Activated naive CD4-positive, alpha-beta T cell treated with anti-CD3 and anti-CD28 coated beads, Interleukin-2, amount 10 ng/mL, durations not matched to agents 7 days and 5 days (primary cell): ENCODE data around the gene SOX12.
A peak's percentile ranks its signal among the peaks of the same experiment; 100 is the strongest.

Experiments
- CTCF ChIA-PET: fragments of 350-600 bp; sonication (Branson Sonifier 250); formaldehyde crosslinking; loops from one replicate; lab custom pipeline; 2021; ENCODE audit warnings: antibody characterized with exemption; lab: Charles Lee
- DNase-seq: peaks from one replicate; pipeline ENCODE4 v3.0.0-alpha.2; 2020
- H3K27ac Mint-ChIP-seq: one replicate; pipeline ENCODE4 v1.8.0; 2021; ENCODE audit warnings: mild to moderate bottlenecking, moderate library complexity, mixed read lengths
- H3K27me3 Mint-ChIP-seq: one replicate; pipeline ENCODE4 v1.8.0; 2021; ENCODE audit warnings: mild to moderate bottlenecking, mixed read lengths
- H3K36me3 Mint-ChIP-seq: one replicate; pipeline ENCODE4 v1.8.0; 2021; ENCODE audit warnings: mixed read lengths
- H3K4me1 Mint-ChIP-seq: one replicate; pipeline ENCODE4 v1.8.0; 2021; ENCODE audit warnings: mixed read lengths
- H3K4me3 Mint-ChIP-seq: one replicate; pipeline ENCODE4 v1.8.0; 2021; ENCODE audit warnings: mild to moderate bottlenecking, moderate library complexity, mixed read lengths
- H3K9me3 Mint-ChIP-seq: one replicate; pipeline ENCODE4 v1.8.0; 2021; ENCODE audit warnings: mixed read lengths

Gene SOX12

GRCh38 chr20:311609-312008, 13.7 kb upstream of the SOX12 start:
- DNase-seq: no peak
- H3K27ac Mint-ChIP-seq: no peak overlapping the region
- peaks cover 19% of the 10 kb centered on the region for H3K4me1 Mint-ChIP-seq
- CTCF ChIA-PET: interaction anchor here (1.7 kb wide), 2 partner anchors 19 to 42 kb away, joined by 3 to 5 read pairs; no protein-coding TSS in a partner anchor
- no peak overlapping the region for H3K4me3 Mint-ChIP-seq
- peaks cover 15% of the 10 kb centered on the region for H3K27me3 Mint-ChIP-seq
- no peaks in the 10 kb centered on the region for H3K36me3 Mint-ChIP-seq
- H3K9me3 Mint-ChIP-seq: no peaks in the 10 kb centered on the region

GRCh38 chr20:312067-312466, 13.3 kb upstream of the SOX12 start:
- no peak overlapping the region for H3K27ac Mint-ChIP-seq
- CTCF ChIA-PET: interaction anchor here (1.7 kb wide), 2 partner anchors 19 to 42 kb away, joined by 3 to 5 read pairs; no protein-coding TSS in a partner anchor
- H3K27me3 Mint-ChIP-seq: peaks cover 12% of the 10 kb centered on the region

GRCh38 chr20:312866-313265, 12.5 kb upstream of the SOX12 start:
- H3K27ac Mint-ChIP-seq: no peak overlapping the region
- peaks cover 12% of the 10 kb centered on the region for H3K27me3 Mint-ChIP-seq
- no peaks in the 10 kb centered on the region for H3K9me3 Mint-ChIP-seq
- CTCF ChIA-PET: interaction anchor here (1.7 kb wide), 2 partner anchors 18 to 41 kb away, joined by 3 to 5 read pairs; no protein-coding TSS in a partner anchor
- H3K36me3 Mint-ChIP-seq: no peaks in the 10 kb centered on the region
- no peak for DNase-seq
- H3K4me3 Mint-ChIP-seq: no peak overlapping the region
- peaks cover 19% of the 10 kb centered on the region for H3K4me1 Mint-ChIP-seq

More at GRCh38 chr20:312067-312466, 13.3 kb upstream of the SOX12 start:
- no peaks in the 10 kb centered on the region for H3K36me3 Mint-ChIP-seq
- peaks cover 19% of the 10 kb centered on the region for H3K4me1 Mint-ChIP-seq
- H3K9me3 Mint-ChIP-seq: no peaks in the 10 kb centered on the region
- H3K4me3 Mint-ChIP-seq: no peak overlapping the region
- no peak for DNase-seq

- H3K27ac Mint-ChIP-seq: no peak overlapping the region
- peaks cover 12% of the 10 kb centered on the region for H3K27me3 Mint-ChIP-seq
- CTCF ChIA-PET: interaction anchor here (1.4 kb wide), 1 partner anchor 18 kb away, joined by 4 read pairs; no protein-coding TSS in a partner anchor
- H3K4me1 Mint-ChIP-seq: peaks cover 19% of the 10 kb centered on the region
- no peaks in the 10 kb centered on the region for H3K9me3 Mint-ChIP-seq
- no peaks in the 10 kb centered on the region for H3K36me3 Mint-ChIP-seq
- H3K4me3 Mint-ChIP-seq: no peak overlapping the region
- DNase-seq: no peak
Measured at GRCh38 chr20:313402-313801, 11.9 kb upstream of the SOX12 start.

- peaks cover 12% of the 10 kb centered on the region for H3K27me3 Mint-ChIP-seq
- H3K4me3 Mint-ChIP-seq: no peak overlapping the region
- H3K36me3 Mint-ChIP-seq: no peaks in the 10 kb centered on the region
- H3K9me3 Mint-ChIP-seq: no peaks in the 10 kb centered on the region
- DNase-seq: no peak
- CTCF ChIA-PET: interaction anchor here (1.4 kb wide), 1 partner anchor 17 kb away, joined by 4 read pairs; no protein-coding TSS in a partner anchor
- peaks cover 19% of the 10 kb centered on the region for H3K4me1 Mint-ChIP-seq
- H3K27ac Mint-ChIP-seq: no peak overlapping the region
Measured at GRCh38 chr20:313948-314347, 11.4 kb upstream of the SOX12 start.

- CTCF ChIA-PET: no interaction called here
- Mint-ChIP-seq H3K4me3 (no peak overlapping the region), H3K9me3 (no peaks in the 10 kb centered on the region), H3K4me1 (peaks cover 3% of the 10 kb centered on the region), H3K27ac (no peak overlapping the region), H3K36me3 (no peaks in the 10 kb centered on the region), H3K27me3 (peaks cover 8% of the 10 kb centered on the region)
- no peak for DNase-seq
Measured at GRCh38 chr20:316316-317068, 8.9 kb upstream of the SOX12 start.

- Mint-ChIP-seq H3K27ac (peak overlapping the region; percentile 93), H3K4me3 (peak overlapping the region; percentile 87), H3K9me3 (no peaks in the 10 kb centered on the region), H3K36me3 (peaks cover 2% of the 10 kb centered on the region), H3K27me3 (peaks cover 33% of the 10 kb centered on the region), H3K4me1 (peaks cover 34% of the 10 kb centered on the region)
- peak; percentile 93 for DNase-seq
- CTCF ChIA-PET: interaction anchor here (0.8 to 1.8 kb wide), 4 partner anchors 14 to 44 kb away, joined by 3 to 6 read pairs (median 4); no protein-coding TSS in a partner anchor
Measured at GRCh38 chr20:324177-325044, 941 bp upstream of the SOX12 start.

- Mint-ChIP-seq H3K27me3 (peaks cover 33% of the 10 kb centered on the region), H3K27ac (peak overlapping the region; percentile 72), H3K4me3 (peak overlapping the region; percentile 78), H3K9me3 (no peaks in the 10 kb centered on the region), H3K36me3 (peaks cover 2% of the 10 kb centered on the region), H3K4me1 (peaks cover 45% of the 10 kb centered on the region)
- CTCF ChIA-PET: no interaction called here
- peak; percentile 66 for DNase-seq
Measured at GRCh38 chr20:325889-326644, 715 bp downstream of the SOX12 start.

GRCh38 chr20:326645-327185, 1.4 kb downstream of the SOX12 start:
- no peaks in the 10 kb centered on the region for H3K9me3 Mint-ChIP-seq
- CTCF ChIA-PET: no interaction called here
- peak overlapping the region; percentile 60 for H3K27ac Mint-ChIP-seq
- peaks cover 2% of the 10 kb centered on the region for H3K36me3 Mint-ChIP-seq
- peak overlapping the region; percentile 64 for H3K4me3 Mint-ChIP-seq
- DNase-seq: no peak
- peaks cover 29% of the 10 kb centered on the region for H3K27me3 Mint-ChIP-seq
- H3K4me1 Mint-ChIP-seq: peaks cover 45% of the 10 kb centered on the region

GRCh38 chr20:327186-328026, 2.1 kb downstream of the SOX12 start:
- Mint-ChIP-seq H3K4me3 (peak overlapping the region; percentile 64), H3K4me1 (peaks cover 45% of the 10 kb centered on the region), H3K27ac (no peak overlapping the region), H3K27me3 (peaks cover 26% of the 10 kb centered on the region), H3K9me3 (no peaks in the 10 kb centered on the region), H3K36me3 (peaks cover 2% of the 10 kb centered on the region)
- CTCF ChIA-PET: no interaction called here
- DNase-seq: peak; percentile 81

GRCh38 chr20:328027-328974, 2.9 kb downstream of the SOX12 start:
- Mint-ChIP-seq H3K4me1 (peaks cover 45% of the 10 kb centered on the region), H3K27me3 (peaks cover 26% of the 10 kb centered on the region), H3K4me3 (peak overlapping the region; percentile 47), H3K27ac (peak overlapping the region; percentile 29), H3K36me3 (peaks cover 2% of the 10 kb centered on the region), H3K9me3 (no peaks in the 10 kb centered on the region)
- CTCF ChIA-PET: interaction anchor here (3.3 to 6.2 kb wide), 2 partner anchors 17 to 19 kb away, joined by 13 to 34 read pairs; partner anchors contain the start of gene NRSN2
- DNase-seq: no peak
